CD4-positive, CD25-positive, alpha-beta regulatory T cell (primary cell): ENCODE data around the gene DNAH9. TPM values are rescaled to one million over a fixed set of nuclear protein-coding genes. Genes with fewer than 3 reads are reported as not detected.

Experiments used
- ATAC-seq, 2 donors: fragments of 150-1000 bp; cut with Tn5 transposase; one replicate each; pipeline ENCODE4 v1.10.0; 2021; ENCODE audit warnings: low read depth in 2 of 2, moderate number of reproducible peaks in 2 of 2, moderate library complexity in 1 of 2
- DNase-seq, 3 donors: peaks; one replicate each; pipeline versions ENCODE4 v3.0.0 to v3.0.0-alpha.2; 2012 to 2022; ENCODE audit warnings: mixed read lengths in 1 of 3
- H3K27ac ChIP-seq: one replicate; pipeline ENCODE4 v1.7.0; 2013; ENCODE audit warnings: mild to moderate bottlenecking, low read length; ENCODE audit not compliant: insufficient read depth, poor library complexity, severe bottlenecking
- H3K27me3 ChIP-seq: one replicate; pipeline ENCODE4 v1.7.0; 2013; ENCODE audit warnings: low read length; ENCODE audit not compliant: control insufficient read depth, insufficient read depth
- H3K36me3 ChIP-seq: one replicate; pipeline ENCODE4 v1.7.0; 2013; ENCODE audit warnings: mild to moderate bottlenecking, low read length, moderate library complexity; ENCODE audit not compliant: control insufficient read depth, insufficient read depth
- H3K4me1 ChIP-seq: 2 replicates; pipeline ENCODE4 v1.7.0; 2013; ENCODE audit warnings: mild to moderate bottlenecking, low read length; ENCODE audit not compliant: insufficient read depth, control insufficient read depth, poor library complexity, severe bottlenecking
- H3K4me3 ChIP-seq: one replicate; pipeline ENCODE4 v1.7.0; 2013; ENCODE audit warnings: low read depth, mild to moderate bottlenecking, low read length, moderate library complexity
- H3K9me3 ChIP-seq, 2 experiments: 1 replicate in 1 of 2; 2 replicates in 1 of 2; pipeline ENCODE4 v1.7.0; 2013; ENCODE audit warnings: low read length in 2 of 2, mild to moderate bottlenecking in 1 of 2, moderate library complexity in 1 of 2; ENCODE audit not compliant: control insufficient read depth in 2 of 2
- H3K27ac Mint-ChIP-seq, 3 donors: one replicate each; pipeline ENCODE4 v1.8.0; 2020 to 2022; ENCODE audit warnings: mild to moderate bottlenecking in 3 of 3, mixed read lengths in 3 of 3, moderate library complexity in 2 of 3
- H3K27me3 Mint-ChIP-seq: one replicate; pipeline ENCODE4 v1.8.0; 2022; ENCODE audit warnings: mild to moderate bottlenecking, mixed read lengths
- H3K36me3 Mint-ChIP-seq: one replicate; pipeline ENCODE4 v1.8.0; 2020; ENCODE audit warnings: mixed read lengths
- H3K4me1 Mint-ChIP-seq, 4 donors: one replicate each; pipeline ENCODE4 v1.8.0; 2020 to 2022; ENCODE audit warnings: mixed read lengths in 4 of 4, mild to moderate bottlenecking in 1 of 4
- H3K4me3 Mint-ChIP-seq, 4 donors: one replicate each; pipeline ENCODE4 v1.8.0; 2020 to 2022; ENCODE audit warnings: mild to moderate bottlenecking in 4 of 4, mixed read lengths in 4 of 4, moderate library complexity in 3 of 4
- H3K9me3 Mint-ChIP-seq, 7 donors: one replicate each; pipeline ENCODE4 v1.8.0; 2020 to 2022; ENCODE audit warnings: mixed read lengths in 7 of 7, mild to moderate bottlenecking in 3 of 7, moderate library complexity in 2 of 7
- polyA plus RNA-seq, 4 donors: library from polyadenylated mRNA; unstranded; fragments of 300-500 nt; fragmentation: Illumina TruSeq; gene quantifications; one replicate each; pipeline ENCODE4 v1.2.3, GENCODE V29; 2021
- total RNA-seq: library from RNA; stranded (reverse); gene quantifications from one replicate; pipeline ENCODE4 v1.2.3, GENCODE V29; 2022

DNAH9 gene
- total and polyA plus RNA-seq, 5 donors from 2014 or later, result not detected

DNA sequence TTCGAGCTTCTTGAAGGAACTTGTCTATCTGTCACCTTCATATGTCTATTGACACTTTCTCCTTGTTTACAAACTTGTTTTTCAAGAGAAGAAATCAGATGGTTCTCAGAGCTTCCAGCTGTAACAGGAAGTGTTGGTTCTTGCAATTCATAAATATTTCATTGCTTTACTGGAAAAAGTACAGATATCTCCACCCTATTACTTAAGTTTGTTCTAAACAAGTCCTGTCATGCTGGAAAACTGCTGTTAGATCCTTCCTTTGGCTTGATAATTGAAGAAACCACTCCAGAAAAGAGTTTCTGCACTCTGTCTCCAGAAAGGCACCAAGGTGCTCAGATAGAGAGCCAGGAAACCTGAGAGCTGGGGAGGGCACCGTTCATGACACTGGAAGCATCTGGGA, 181.6 kb downstream of the DNAH9 start:
- no peaks in the 10 kb centered on the region for H3K27me3 ChIP-seq
- no peak for DNase-seq
- no peak overlapping the region for H3K27ac ChIP-seq
- no peaks in the 10 kb centered on the region for H3K4me1 ChIP-seq
- no peaks in the 10 kb centered on the region for H3K4me1 Mint-ChIP-seq
- ATAC-seq, result no peak
- H3K27ac Mint-ChIP-seq, result peak overlapping the region in 1 of 3 donors; percentile 43
- peaks cover 0 to 16% (median 7%) of the 10 kb centered on the region in 7 donors for H3K9me3 Mint-ChIP-seq
- no peaks in the 10 kb centered on the region for H3K9me3 ChIP-seq
- no peak overlapping the region for H3K4me3 Mint-ChIP-seq
- H3K4me3 ChIP-seq, result no peak overlapping the region
- H3K27me3 Mint-ChIP-seq, result no peaks in the 10 kb centered on the region
- H3K36me3 ChIP-seq, result no peaks in the 10 kb centered on the region
- H3K36me3 Mint-ChIP-seq, result no peaks in the 10 kb centered on the region

DNA sequence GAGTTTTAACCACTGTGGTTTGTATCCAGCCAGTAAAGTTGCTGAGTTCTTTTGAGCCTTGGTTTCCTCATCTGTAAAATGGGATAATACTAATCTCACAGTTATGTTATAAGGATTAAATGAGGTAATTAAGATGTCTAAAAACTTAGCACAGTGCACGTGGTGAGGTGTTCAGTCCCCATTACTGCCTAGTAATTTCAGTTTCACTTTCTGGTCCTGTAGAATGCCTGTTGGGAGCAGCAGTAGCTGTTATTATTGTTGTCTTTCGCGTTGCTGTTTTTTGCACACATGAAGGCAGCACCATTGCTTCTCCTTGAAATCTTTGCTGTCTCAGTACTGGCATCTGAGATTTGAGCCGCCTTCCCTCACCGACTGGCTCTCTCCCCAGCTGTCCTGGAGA, 182.4 kb downstream of the DNAH9 start:
- ATAC-seq (no peak), DNase-seq (no peak)
- no peaks in the 10 kb centered on the region for H3K36me3 ChIP-seq
- H3K27ac Mint-ChIP-seq, result no peak overlapping the region
- no peaks in the 10 kb centered on the region for H3K27me3 ChIP-seq
- H3K9me3 Mint-ChIP-seq, result peaks cover 0 to 13% (median 5%) of the 10 kb centered on the region in 7 donors
- no peak overlapping the region for H3K4me3 ChIP-seq
- H3K4me3 Mint-ChIP-seq, result no peak overlapping the region
- H3K27ac ChIP-seq, result no peak overlapping the region
- no peaks in the 10 kb centered on the region for H3K4me1 ChIP-seq
- H3K27me3 Mint-ChIP-seq, result no peaks in the 10 kb centered on the region
- no peaks in the 10 kb centered on the region for H3K36me3 Mint-ChIP-seq
- H3K4me1 Mint-ChIP-seq, result no peaks in the 10 kb centered on the region
- no peaks in the 10 kb centered on the region for H3K9me3 ChIP-seq

DNA sequence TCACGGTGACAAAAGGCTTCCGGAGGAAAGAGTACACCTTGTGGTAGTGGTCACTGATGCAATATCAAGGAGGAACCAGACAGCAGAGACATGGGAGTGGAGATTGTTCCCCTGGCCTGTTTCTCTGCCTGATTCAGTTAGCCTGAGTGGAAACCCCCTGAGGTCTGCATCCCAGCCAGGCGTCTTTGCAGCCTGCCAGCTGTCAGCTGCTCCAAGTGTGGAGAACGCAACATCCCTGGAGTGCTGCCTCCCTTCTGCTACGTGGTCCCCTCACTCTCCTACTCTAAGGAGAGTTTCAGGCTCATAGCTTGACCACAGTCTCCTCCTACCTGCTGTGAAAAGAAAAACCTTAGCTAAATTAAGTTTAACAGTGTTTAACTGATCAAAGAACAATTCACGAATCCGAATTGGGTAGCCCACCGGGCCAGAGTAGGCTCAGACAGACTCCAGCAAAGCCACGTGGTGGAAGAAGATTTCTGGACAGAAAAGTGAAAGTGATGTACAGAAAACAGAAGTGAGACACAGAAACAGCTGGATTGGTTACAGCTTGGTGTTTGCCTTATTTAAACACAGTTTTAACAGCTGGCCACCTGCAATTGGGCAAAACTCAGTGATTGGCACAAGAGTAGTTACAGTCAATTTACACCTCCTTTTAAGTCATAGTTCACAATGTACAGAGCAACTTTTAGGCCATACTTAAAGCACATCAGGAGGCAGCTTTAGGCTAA, 188.6 kb downstream of the DNAH9 start:
- ATAC-seq (no peak), DNase-seq (no peak)
- no peaks in the 10 kb centered on the region for H3K4me1 ChIP-seq
- Mint-ChIP-seq H3K4me1 (no peaks in the 10 kb centered on the region), H3K27ac (no peak overlapping the region), H3K36me3 (no peaks in the 10 kb centered on the region), H3K4me3 (no peak overlapping the region), H3K27me3 (no peaks in the 10 kb centered on the region), H3K9me3 (peaks cover 0 to 15% (median 6%) of the 10 kb centered on the region in 7 donors)
- H3K4me3 ChIP-seq, result no peak overlapping the region
- no peaks in the 10 kb centered on the region for H3K9me3 ChIP-seq
- H3K27me3 ChIP-seq, result no peaks in the 10 kb centered on the region
- no peaks in the 10 kb centered on the region for H3K36me3 ChIP-seq
- no peak overlapping the region for H3K27ac ChIP-seq

DNA sequence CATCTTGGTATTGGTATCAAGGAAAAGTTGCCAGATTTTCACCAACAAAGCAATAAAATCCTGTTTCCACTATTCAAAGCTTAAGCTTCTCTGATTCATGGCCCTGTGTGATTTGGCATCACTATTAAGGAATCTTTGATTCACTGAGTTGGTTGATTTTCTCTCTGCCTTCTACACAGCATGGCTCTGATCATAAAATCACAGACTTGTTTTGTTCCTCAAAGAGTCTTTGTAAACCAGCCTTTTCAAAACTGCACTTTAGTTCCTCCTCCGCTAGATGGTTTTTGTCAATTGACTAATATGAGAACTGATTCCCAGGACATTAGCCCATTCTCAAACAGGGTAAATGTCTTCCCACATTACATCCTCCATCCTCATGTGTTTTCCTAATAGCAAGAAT, 197.6 kb downstream of the DNAH9 start:
- H3K4me1 Mint-ChIP-seq, result no peaks in the 10 kb centered on the region

DNA sequence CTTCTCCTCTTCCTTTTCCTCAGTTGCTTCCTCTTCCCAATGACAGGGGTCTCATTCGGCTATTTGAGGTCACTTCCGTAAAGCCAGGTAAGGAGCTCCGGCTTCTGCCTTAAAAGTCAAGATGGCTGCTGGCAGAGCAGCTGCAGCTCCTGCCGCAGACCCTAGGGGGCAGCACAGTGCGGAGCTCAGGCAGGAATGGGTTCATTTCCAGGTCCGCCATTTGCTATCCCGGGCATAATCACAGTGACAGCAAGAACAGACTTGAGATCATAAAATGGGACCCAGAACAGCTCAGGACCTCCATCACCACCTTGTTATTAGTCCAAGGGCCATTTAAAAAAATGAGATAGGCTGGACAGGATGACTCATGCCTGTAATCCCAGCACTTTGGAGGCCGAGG, 199.5 kb downstream of the DNAH9 start:
- Mint-ChIP-seq H3K36me3 (no peaks in the 10 kb centered on the region), H3K27ac (no peak overlapping the region), H3K27me3 (no peaks in the 10 kb centered on the region), H3K4me1 (no peaks in the 10 kb centered on the region), H3K9me3 (peaks cover 0 to 8% (median 3%) of the 10 kb centered on the region in 7 donors), H3K4me3 (no peak overlapping the region)
- Histone ChIP-seq H3K27me3 (no peaks in the 10 kb centered on the region), H3K4me3 (no peak overlapping the region), H3K9me3 (no peaks in the 10 kb centered on the region), H3K4me1 (no peaks in the 10 kb centered on the region), H3K36me3 (no peaks in the 10 kb centered on the region), H3K27ac (no peak overlapping the region)
- no peak for ATAC-seq
- DNase-seq, result no peak

More for the DNA sequence above, 197.6 kb downstream of the DNAH9 start:
- H3K9me3 Mint-ChIP-seq, result peaks cover 0 to 8% (median 3%) of the 10 kb centered on the region in 7 donors
- no peak overlapping the region for H3K27ac Mint-ChIP-seq
- Histone ChIP-seq H3K27me3 (no peaks in the 10 kb centered on the region), H3K27ac (no peak overlapping the region), H3K9me3 (no peaks in the 10 kb centered on the region), H3K4me1 (no peaks in the 10 kb centered on the region), H3K4me3 (no peak overlapping the region), H3K36me3 (no peaks in the 10 kb centered on the region)
- ATAC-seq, result no peak
- H3K27me3 Mint-ChIP-seq, result no peaks in the 10 kb centered on the region
- no peaks in the 10 kb centered on the region for H3K36me3 Mint-ChIP-seq
- no peak for DNase-seq
- H3K4me3 Mint-ChIP-seq, result no peak overlapping the region

DNA sequence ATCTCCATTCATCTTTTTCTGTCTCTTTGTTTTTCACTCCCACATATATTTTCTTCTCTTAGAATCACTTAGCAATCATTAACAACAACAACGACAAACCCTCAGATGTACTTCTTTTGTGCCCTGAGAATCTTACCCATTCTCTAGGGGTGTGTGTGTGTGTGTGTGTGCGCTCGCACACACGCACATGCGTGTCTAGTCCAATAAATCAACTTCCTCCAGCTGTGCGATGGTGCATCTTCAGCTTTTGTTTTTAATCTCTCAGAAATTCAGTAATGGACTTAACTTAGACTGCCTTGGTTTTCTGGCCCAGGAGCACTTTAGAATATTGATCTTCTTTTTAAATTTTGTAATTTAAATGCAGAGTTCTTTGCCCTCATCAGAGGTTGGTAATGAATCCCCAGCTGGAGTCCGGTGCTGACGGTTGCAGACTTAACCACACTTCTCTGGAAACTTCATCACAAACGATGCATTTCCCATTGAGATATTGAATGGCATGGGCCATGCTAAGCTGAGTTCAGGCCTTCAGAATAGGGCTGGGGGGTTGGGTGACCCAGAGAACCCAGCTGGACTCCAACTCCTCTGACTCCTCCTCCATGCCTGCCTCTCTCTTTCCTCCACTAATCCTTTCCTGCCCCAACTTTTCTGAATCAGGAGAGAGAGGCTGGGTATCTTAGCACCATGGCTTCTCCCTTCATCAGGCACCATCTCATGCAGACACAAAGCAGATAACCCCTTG, 205.1 kb downstream of the DNAH9 start:
- Histone ChIP-seq H3K4me3 (no peak overlapping the region), H3K36me3 (no peaks in the 10 kb centered on the region), H3K4me1 (no peaks in the 10 kb centered on the region), H3K27ac (no peak overlapping the region), H3K9me3 (no peaks in the 10 kb centered on the region), H3K27me3 (no peaks in the 10 kb centered on the region)
- DNase-seq (no peak), ATAC-seq (no peak)
- H3K4me3 Mint-ChIP-seq, result no peak overlapping the region
- no peaks in the 10 kb centered on the region for H3K36me3 Mint-ChIP-seq
- H3K27me3 Mint-ChIP-seq, result no peaks in the 10 kb centered on the region
- H3K4me1 Mint-ChIP-seq, result no peaks in the 10 kb centered on the region
- peaks cover 0 to 4% (median 0%) of the 10 kb centered on the region in 7 donors for H3K9me3 Mint-ChIP-seq
- no peak overlapping the region for H3K27ac Mint-ChIP-seq

DNA sequence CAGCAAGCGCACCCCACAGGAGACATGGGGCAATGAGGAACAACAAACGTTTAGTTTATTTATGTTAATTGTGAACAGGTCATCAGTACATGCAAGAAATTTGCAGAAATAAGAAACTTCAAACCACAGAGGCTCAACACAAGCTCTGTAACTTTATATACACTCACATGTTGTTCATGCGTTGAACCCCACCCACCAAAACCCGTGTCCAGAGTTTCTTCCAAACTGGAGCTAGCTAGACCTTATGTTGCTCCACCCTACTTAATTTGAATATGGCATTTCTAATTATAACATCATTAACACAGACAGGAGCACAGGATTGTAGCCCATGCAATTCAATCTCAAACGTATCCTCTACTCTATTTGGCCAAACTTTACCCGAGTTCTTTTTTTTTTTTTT, 206.9 kb downstream of the DNAH9 start:
- Mint-ChIP-seq H3K36me3 (no peaks in the 10 kb centered on the region), H3K4me1 (no peaks in the 10 kb centered on the region), H3K4me3 (no peak overlapping the region), H3K27ac (no peak overlapping the region), H3K27me3 (no peaks in the 10 kb centered on the region), H3K9me3 (peaks cover 0 to 4% (median 0%) of the 10 kb centered on the region in 7 donors)
- Histone ChIP-seq H3K27ac (no peak overlapping the region), H3K27me3 (no peaks in the 10 kb centered on the region), H3K9me3 (no peaks in the 10 kb centered on the region), H3K4me3 (no peak overlapping the region), H3K4me1 (no peaks in the 10 kb centered on the region), H3K36me3 (no peaks in the 10 kb centered on the region)
- DNase-seq (no peak), ATAC-seq (no peak)

DNA sequence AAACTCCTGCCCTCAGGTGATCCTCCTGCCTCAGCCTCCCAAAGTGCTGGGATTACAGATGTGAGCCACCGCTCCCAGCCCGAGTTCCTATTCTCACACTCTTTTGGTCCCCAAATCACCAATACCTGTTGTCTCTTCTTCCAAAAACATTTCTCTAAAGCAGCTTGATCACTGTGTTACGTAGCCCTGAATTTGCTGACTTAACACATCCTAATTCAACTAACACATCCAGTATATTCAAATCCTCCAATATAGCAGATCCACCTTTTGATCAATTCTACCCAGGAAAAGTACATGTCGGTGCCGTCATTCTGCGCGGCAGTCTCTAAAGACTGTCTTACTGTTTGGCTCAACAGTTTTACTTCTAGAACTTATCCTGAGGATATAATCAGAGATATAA, 207.7 kb downstream of the DNAH9 start:
- Histone ChIP-seq H3K9me3 (no peaks in the 10 kb centered on the region), H3K27ac (no peak overlapping the region), H3K36me3 (no peaks in the 10 kb centered on the region), H3K27me3 (no peaks in the 10 kb centered on the region), H3K4me3 (no peak overlapping the region), H3K4me1 (no peaks in the 10 kb centered on the region)
- no peaks in the 10 kb centered on the region for H3K27me3 Mint-ChIP-seq
- no peak for DNase-seq
- H3K4me3 Mint-ChIP-seq, result no peak overlapping the region
- no peak for ATAC-seq
- H3K4me1 Mint-ChIP-seq, result no peaks in the 10 kb centered on the region
- H3K9me3 Mint-ChIP-seq, result peaks cover 0 to 4% (median 0%) of the 10 kb centered on the region in 7 donors
- H3K36me3 Mint-ChIP-seq, result no peaks in the 10 kb centered on the region
- H3K27ac Mint-ChIP-seq, result no peak overlapping the region
